Measurements from ENCODE around the gene SOSTDC1.

- TF ChIP-seq CTCF (conservative IDR thresholded peaks at IDR 0.05; ENCODE audit: low read depth, low read length): no peak
- no peak for TF ChIP-seq EZH2 (IDR thresholded peaks at IDR 0.05; ENCODE audit: borderline replicate concordance, low read depth, low read length, poor library complexity, severe bottlenecking)
Observed at GRCh38 chr7:16455591-16455990, 9.9 kb downstream of the SOSTDC1 start.
